GM19455 (cell line): Measurements from ENCODE around the gene IGF1R.

ENCODE experiments used
- ATAC-seq: cut with Tn5 transposase; IDR thresholded peaks from one replicate; pipeline ENCODE4 v1.9.1; 2021; ENCODE audit not compliant: unreplicated experiment

IGF1R gene

DNA sequence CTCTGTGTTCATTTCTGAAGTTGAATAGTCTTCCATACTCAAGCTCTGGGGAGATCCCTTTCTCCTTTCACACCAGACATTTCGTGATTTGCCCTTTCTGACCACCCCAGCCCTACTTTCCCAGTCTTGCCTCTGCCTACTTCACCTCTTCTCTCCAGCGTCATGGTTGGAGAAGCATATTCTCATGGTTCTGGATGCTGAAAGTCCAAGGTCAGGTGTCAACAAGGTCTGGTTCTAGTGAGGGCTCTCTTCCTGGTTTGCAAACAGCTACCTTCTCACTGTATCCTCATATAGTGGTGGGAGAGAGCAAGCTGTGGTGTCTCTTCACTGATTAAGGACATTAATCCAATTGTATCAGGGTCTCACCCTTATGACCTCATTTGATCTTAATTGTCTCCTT lies 169.4 kb downstream of the IGF1R start:
- no peak for ATAC-seq

DNA sequence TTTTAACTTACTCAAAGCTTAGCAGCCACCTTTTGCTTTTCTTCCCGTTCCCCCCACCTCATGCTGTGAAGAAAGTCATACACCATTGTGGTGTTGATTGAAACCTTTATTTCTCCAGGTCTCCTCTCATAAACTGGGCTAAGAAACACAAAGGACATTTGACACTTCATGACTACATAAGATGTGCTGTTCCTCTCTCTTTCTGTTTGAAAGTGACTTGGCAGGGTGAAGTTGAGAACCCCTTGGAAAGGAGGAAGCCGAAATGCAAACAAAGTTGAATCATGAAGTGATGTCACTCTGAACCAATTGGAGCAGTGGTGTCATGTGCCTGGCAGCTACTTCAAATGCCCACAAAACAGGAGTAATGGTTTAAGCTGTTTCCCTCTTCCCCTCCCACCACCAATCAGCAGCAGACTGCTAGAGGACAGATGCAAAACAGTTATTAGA lies 174.7 kb downstream of the IGF1R start:
- ATAC-seq: no peak

- ATAC-seq: no peak
Observed at GRCh38 chr15:98823616-98824015, 175.3 kb downstream of the IGF1R start.

- no peak for ATAC-seq
Observed at GRCh38 chr15:98824595-98824994, 176.3 kb downstream of the IGF1R start.

GRCh38 chr15:98826658-98827057 lies 178.3 kb downstream of the IGF1R start:
- no peak for ATAC-seq

DNA sequence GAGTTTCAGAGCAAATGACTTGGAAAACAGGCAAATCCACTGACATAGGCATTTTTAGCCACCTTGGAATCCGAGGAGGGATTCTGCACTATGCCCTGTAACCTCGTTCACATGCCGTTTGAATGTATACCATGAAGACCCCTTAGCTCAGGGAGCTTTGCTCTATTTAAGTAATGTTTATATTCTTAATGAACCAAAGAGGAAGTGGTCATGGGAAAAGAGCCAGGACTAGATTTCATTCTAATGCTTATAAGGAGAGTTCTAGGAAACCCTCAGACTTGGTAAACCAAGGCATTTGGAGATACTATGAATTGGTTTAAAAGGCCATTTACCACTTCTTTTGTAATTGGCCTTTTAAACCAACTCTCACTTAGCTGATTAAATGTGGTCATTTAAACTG lies 178.9 kb downstream of the IGF1R start:
- ATAC-seq: no peak

DNA sequence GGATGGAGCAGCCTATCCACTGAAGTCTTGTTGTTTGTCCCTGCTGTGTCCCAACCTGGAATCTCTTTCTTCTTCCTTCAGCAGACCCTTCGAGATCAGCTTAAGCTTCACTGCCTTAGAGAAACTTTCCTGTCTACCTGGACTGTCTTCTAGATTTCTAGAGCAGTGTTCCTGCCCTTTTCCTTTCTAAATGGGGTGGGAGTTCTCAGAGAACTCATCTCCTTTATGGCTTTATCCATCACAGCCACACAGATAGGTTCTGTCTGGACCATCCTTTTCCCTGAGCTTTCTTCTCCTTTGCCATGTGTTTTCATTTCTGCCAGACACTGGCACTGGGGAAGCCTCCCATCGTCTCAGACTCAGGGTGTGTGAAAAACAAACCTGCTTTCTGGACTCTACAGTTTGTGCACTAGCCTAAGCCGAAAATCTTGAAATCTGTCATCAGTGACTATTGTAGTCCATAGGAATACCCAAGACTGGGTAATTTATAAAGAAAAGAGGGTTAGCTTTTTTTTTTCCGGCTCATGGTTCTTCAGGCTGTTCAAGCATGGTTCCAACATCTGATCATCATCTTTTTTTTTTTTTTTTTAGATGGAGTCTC lies 181.8 kb downstream of the IGF1R start:
- no peak for ATAC-seq

GRCh38 chr15:98834976-98835375 lies 186.6 kb downstream of the IGF1R start:
- ATAC-seq: no peak

DNA sequence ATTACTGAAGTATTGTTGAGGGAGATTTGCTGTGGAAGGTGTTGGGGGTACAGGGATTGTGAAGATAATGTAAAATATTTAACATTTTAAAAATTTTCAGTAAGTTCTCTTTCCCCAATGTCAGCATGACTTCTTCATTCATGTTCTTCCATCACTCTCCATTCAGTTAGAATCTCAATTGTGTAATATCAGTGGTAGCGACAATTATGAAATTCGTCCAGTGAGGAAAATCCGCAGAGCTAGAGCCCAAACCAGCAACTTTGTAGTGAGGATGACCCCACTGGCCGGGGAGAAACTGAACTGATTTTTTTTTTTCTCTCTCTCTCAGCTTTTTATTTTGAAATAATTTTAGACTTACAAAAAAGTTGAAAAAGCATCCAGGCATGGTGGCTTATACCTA lies 187.5 kb downstream of the IGF1R start:
- ATAC-seq: no peak

DNA sequence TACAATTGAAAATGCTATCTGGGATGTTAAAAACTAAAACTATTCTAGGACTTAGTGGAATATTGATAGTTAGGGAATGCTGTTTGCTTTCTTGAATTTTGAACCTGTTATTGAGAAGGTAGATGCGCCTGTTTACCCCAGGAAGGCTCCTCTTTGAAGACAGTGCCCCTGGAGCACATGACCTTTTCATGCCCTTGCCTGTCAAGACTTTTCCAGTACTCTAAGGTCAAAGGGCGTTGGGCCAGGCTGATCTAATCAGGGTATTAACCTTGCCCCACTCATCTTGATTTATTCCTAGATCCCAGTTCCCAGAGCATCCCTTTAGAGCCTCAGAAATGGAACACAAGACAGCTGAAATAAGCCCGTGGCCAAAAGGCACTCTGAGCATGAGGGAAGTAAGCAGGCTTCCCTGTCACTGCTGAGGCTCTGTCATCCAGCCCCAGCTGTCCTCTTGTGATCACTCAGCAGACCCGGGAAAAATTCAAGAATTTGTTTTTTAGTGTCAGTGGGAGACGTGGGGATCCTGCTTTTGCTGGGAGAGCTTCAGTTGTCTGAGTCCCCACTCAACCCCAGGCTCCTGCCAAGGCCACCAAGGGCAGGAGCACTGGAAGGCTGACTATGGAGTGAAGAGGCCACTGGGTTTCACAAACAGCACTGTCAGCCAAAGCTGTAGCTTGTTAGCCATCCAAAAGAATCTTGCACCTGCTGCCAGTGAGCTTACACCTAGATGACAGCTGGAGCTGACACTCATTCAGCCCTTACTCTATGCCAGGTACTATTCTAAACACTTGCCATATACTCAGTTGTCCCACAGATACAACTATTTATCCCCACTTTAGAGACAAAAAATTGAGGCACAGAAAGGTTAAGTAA lies 190.3 kb downstream of the IGF1R start:
- ATAC-seq: no peak

DNA sequence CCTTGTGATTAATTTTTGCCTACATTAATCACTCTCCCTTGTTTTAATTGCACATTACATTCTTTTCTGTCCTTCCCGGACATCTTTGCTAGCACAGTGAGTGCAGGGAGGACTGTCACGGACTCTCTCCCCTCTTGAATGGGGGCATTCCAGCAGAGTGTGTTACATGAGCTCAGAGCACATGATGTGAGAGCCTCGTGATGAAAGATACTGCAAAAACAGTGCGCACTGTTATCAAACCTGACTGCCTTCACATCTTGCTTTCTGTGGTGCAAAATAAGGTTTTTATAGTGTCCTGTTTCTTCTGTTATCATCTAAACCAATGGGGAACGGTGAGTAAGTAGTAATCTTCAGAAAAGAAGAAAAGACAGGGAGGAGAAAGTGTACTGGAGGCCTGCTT lies 191.7 kb downstream of the IGF1R start:
- no peak for ATAC-seq

GRCh38 chr15:98841419-98841970 lies 193.2 kb downstream of the IGF1R start:
- ATAC-seq: no peak

GRCh38 chr15:98842192-98842972 lies 194.0 kb downstream of the IGF1R start:
- ATAC-seq: no peak

DNA sequence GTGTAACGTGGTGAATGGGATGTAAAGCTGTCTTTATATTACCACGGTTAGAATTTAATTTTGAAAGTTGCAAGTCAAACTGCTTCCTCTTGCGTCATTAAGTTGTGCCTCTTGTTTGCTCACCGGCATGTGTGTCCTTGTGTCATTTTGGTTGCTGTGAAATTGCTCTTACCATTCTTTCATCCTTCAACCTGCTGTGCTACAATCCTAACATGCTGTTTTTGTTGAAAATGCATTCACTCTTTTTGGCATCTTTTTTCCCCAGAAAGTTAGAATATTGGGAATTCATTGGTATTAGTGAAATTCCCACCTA lies 194.6 kb downstream of the IGF1R start:
- ATAC-seq: no peak

GRCh38 chr15:98843844-98844243 lies 195.5 kb downstream of the IGF1R start:
- no peak for ATAC-seq

DNA sequence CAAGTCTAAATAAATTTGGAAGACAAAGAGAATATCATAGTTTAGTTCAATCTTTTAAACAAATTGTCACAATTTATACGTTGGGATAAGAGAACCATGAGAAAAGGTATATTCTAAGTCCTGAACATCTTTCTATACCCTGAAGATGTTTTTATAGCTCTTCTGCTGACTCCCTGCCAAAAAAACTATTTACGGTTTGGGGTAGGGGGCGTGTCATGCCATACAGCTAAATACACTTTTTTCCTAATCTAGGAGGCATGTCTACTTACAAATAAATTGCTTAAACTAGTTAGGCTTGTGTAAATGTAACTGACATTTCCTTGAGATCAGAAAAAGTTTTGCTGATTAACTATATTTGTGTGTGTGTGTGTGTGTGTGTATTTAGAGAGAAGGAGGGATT lies 195.9 kb downstream of the IGF1R start:
- ATAC-seq: no peak

DNA sequence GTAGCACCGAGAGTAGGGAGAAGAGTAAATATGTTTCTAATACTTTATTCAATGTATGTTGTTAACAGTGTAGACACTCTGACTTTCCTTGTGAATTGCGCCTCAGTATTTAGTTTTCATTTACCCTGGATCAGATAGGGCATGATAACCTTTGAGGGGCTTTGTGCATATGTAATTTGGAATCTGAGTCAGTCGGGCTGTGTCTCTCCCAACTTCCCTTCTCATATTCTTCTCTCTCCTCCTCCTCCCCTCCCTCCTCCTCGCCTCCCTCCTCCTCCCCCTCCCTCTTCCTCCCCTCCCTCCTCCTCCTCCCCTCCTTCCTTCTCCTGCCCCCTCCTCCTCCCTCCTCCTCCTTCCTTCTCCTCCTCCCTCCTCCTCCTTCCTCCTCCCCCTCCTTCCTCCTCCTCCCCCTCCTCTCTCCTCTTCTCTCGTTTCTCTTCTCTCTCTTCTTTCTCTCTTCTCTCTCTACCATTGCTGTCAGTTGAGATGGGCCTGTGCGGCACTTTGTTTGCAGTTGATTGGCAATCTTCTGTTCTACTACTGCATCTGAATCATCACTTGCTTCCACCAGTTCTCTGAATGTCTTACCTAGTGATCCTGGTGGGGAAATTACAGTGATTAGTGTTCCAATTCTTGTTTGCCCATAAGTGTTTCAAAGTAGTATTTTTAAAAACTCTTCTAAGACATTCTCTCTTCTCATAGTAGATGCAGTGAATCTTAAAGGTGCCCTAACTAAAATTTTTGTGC lies 197.0 kb downstream of the IGF1R start:
- no peak for ATAC-seq

GRCh38 chr15:98850961-98851572 lies 202.7 kb downstream of the IGF1R start:
- ATAC-seq: peak; percentile 39

GRCh38 chr15:98853161-98853560 lies 204.8 kb downstream of the IGF1R start:
- no peak for ATAC-seq

DNA sequence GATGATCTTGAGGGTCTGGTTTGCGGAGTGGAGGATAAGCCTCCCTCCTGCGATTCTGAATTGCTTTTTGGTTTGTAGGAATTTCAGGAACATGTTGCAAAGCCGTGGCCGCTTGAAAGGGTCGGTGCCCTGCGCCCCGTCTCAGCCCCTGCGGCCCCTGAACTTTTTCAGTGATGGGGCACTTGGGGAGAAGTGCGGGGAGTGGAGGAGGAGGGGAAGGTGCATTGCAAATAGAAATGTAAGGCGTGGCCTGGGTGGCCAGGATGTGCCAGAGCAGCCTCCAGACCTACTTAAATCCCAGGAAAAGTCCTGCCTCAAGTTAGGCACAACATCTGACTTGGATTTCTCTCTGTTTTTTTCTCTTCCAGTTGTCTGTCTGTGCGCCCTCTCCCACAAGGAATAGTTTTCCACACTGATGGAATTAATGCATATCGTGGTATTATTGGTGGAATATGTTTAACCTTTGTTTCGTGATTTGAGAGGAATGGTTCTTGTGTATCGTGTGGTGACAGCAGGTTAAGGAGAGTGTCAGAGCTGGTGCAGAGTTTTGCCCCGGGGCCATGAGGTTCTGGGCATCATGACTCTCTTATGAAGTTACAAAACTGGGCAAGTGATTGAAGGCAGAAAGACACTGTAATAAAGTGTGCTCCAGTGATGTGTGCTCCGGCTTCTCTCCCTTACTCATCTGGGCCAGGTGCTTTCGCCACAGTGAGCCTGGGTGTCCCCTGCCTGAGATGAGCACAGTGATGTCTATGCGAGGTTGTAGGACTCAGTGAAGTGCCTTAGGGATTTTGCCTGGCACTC lies 205.5 kb downstream of the IGF1R start:
- ATAC-seq: no peak
